Activated CD4-positive, alpha-beta T cell treated with anti-CD3 and anti-CD28 coated beads, Interleukin-2, amount 50 U/mL, for 1 hour (primary cell): ENCODE measurements around the gene SRC.

Source experiments
- DNase-seq: peaks from one replicate; pipeline ENCODE4 v3.0.0-alpha.2; 2020

The SRC gene

DNA sequence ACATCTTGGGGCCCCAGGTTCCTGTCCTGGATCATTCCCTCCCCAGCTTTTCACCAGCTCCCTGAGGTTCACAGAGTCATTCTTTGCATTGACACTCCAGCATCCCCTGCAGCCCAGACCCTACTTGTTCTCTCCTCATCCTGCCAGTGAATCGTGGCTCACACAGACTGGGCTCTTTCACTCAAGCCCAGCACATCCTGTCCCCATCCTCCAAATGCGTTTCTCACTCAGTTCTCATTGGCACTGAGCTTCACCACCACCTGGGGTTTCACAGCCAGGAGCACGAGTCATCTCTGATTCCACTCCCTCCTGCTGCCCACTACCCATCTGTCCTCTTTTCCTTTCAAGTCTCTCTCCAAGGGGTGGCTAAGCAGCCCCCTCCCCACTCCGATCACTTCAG is 89.7 kb downstream of the SRC start:
- no peak for DNase-seq

DNA sequence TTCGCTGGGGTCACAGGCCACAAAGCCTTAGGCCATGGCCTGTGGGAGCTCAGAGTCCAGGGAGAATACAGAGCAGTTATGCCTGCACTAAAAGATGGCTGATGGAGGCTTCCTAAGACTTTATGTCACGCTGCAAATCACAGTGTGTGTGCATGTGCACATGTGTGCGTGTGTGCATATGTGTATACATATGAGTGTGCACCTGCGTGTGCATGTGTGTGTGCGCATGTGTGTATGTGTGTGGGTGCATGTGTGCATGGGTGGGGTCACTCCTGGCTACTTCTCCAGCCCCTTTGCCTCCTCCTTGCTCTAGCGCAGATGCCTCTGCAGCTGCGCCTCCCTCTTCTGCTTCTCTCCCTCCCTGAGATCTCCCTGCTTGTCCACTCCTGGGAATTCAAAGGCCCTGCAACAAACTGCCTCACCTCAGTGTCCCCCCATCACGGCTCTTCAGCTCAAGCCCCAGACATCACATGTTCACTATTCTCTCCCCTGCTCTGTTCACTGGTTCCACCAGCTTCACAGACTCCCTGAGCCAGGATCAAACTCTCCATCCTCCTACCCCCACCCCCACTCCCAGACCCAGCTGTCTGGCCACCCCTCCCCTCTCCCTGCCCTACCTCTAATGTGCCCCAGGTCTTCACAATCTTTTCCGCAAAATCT is 90.7 kb downstream of the SRC start:
- no peak for DNase-seq

DNA sequence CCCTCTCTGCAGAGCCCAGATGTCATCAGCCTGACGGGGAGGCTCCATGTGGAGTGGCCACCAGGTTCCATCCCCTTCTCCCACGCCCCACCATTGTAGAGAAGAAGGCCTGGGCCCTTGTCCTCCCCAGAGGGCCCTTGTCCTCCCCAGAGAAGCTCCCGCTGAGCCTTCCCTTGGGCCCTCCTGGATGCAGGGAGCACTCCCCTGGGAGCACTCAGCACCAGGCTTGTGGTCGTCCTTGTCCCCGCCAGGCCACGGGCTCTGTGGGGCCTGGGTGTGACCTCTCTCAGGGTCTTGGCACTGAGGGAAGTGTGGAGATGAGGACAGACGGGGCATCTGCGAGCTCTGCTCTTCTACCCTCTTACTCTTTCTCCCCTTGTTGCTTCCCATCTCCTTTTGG is 91.7 kb downstream of the SRC start:
- no peak for DNase-seq

DNA sequence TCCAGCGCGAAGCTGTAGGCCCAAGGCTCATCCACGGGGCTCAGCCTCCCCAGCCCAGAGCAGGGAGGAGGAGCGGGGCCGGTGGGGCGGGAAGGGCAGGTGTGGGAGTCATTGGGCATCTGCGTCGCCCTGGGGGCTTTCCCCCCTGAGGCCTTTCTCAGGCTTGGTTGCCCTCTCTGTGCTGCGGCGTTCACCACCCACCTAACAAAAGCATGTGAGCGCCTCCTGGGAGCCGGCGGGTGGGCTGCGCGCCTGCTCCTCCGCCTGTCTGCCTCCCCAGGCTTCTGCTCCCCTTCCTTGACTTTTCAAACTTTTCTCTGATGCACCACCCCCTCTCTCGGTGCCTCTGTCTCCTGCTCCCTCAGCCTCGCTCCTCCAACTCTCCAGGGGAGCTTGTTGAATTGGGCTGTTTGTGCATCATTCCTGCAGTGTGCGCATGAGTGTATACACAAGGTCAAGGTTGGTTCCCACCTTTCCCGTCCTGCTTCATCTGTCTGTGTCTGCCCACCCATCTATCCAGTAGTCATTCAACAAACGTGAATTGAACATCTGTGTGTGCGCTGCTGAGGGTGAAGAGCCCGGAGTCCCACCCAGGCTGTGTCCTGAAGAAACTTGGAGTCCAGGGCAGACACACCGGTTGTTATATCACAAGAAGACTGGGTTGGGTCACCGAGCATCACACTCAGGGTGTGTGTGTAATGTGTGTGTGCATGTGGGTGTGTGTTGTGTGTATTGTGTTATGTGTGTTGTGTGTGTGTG is 92.7 kb downstream of the SRC start:
- DNase-seq: no peak

DNA sequence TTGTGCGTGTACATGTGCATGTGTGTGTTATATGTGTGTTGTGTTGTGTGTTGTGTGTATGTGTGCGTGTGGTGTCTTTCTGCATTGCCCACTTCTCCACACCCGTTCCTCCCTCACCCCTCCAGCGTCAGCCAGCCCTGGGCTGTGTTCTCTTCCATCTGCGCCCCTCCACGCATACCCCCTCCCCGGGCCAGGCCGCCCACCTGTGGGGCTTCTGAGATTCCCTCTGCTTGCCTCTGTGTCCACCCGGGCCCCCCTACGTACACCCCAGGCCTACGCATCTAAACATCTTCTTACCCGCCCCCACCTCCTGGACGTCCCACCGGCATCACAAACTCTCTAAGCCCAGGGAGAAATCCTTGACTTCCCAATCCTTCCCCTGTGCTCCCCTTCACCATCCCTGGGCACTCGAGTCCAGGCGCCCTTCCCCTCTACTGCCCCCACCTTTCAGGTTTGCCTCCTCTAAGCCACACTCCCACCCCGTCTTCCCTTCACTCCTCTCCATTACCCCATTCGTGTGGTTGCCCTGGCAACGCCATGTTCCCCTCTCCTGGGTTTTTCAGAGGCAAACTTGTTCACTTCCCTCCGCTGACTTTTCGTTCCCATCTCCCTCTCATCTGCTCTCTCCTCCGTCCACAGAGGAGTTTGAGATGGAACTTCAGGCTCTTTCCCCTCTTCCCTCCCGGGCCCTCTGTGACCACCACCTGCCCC is 93.4 kb downstream of the SRC start:
- DNase-seq: no peak

DNA sequence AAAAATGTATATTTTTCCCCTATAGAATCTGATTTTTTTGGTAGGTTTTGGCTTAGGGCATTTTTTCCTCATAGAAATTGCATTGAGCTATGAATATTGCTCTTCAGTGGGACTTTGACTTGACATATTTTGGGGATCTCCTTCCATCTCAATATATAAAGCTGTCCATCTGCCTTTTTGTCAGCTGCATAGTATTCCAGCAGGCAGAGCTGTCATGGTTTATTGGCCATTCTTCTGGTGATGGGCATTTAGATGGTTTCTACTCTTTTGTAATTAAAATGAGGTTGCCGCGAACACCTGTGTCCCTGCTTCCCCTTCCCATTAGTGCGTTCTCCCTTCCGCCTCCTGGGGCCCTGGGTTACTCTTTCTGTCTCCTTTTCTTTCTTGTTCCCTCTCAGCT is 95.1 kb downstream of the SRC start:
- no peak for DNase-seq

DNA sequence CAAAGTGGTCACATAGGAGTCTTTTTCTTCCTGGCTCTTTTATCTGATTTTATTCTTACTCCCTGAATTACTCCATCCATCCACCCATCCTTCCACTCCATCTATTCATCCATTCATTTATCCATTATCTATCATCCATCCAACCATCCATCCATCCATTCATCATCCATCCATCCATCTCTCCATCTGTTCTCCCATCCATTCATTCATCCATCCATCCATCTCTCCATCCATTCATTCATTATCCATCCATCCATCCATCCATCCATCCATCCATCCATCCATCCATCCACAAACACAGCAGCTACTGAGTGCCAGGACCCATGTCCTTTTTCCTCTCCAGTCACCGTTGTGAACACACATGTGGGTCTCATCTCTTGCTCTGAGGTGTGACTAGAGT is 96.6 kb downstream of the SRC start:
- DNase-seq: no peak

DNA sequence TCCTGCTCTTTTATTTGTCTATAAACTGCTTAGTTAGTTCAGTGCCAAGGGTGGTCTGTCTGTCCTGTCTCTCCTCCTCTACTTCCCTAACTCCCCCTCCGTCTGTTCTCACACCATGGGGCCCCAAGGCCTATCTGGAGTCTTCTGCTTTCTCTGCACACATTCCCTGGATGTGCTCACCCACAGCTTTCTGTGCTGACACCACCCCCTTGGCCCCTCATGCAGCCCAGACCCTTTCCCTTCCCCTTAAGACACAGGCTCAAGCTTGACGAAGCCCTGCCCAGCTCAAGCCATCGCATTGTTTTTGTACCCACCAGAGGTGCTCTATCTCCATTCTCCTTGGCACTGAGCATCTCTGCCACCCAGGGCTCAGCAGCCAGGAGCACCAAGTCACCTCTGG is 97.0 kb downstream of the SRC start:
- DNase-seq: no peak

DNA sequence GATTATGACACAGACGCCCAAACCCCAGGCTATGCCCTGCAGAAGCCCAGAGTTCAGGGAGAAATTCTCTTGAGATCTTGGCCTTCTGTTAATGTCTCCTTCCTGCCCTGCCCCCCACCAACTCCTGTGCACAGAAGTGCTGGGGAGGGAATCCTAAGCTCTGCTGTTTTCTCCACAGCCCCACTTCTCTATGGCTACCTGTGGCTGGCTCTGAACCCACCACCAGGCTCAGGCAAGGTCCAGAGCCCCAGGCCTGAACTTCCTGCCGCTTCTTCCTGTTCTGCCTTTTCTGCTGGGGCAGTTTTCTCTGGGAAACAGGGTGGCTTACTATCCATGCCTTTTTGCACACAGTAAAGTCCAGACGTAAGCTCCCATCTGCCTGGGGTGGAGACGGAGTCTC is 97.7 kb downstream of the SRC start:
- no peak for DNase-seq

DNA sequence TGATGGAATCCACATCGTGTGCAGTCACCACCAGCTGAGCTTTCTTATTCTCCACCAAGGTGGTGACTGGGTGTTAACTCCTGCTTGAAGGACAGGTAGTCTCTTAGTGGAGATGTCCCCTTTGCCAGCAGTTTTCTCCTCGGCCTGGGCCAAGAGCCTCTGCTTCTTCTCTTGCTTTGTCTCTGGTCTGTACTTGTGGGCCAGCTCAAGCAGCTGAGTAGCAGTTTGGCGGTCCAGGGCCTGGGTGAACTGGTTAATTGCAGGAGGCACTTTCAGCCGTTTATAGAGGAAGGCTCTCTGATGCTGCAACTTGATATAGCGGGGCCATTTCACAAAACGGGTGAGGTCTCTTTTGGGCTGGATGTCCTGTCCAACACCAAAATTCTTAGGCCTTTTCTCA is 99.1 kb downstream of the SRC start:
- no peak for DNase-seq

DNA sequence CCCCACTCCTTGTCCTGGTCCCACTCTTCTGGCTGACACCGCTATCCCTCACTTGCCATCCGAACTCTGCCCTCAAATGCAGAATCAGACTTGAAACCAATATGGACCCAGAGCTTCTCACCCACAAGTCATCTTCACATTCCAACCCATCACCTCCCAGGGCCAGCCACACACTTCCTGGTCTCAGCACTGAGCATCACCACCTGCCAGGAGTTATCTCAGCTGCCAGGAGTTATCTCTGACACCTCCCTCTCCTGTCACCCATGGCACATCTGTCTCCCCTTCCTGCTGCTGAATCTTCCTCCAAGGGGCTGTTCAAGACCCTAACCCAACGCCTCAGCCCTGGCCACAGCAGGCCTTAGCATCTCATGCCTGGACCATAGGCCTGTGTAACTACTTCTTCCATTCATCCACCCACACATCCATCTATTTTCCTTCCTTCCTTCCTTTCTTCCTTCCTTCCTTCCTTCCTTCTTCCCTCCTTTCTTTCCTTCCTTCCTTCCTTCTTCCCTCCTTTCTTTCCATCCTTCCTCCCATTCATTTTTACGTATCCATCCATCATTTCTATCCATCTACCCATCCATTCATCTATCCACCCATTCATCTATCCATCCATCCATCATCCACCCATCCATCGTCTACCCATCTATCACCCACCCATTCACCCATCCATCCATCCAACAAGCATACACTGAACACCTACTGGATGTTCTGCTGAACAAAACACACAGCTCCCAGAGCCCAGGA is 100.5 kb downstream of the SRC start:
- no peak for DNase-seq

DNA sequence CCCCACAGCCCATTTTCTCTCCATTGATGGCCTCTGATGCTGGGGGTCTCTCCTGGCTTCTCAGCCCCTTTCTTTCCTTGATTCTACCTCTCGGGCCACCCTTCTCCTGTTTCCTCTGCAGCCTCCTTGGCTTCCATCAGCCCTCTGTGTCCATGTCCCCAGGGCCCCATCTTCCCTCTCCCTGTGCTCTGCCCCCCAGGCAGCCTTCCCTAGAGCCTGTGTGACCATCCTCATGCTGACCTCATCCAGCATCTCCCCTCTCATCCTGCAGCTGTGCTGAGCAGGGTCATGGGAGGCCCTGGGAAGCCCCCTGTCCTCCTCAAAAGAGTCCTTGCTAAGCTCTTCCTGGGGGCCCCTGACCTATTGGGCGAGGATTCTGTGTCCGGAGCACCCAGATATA is 101.7 kb downstream of the SRC start:
- no peak for DNase-seq

DNA sequence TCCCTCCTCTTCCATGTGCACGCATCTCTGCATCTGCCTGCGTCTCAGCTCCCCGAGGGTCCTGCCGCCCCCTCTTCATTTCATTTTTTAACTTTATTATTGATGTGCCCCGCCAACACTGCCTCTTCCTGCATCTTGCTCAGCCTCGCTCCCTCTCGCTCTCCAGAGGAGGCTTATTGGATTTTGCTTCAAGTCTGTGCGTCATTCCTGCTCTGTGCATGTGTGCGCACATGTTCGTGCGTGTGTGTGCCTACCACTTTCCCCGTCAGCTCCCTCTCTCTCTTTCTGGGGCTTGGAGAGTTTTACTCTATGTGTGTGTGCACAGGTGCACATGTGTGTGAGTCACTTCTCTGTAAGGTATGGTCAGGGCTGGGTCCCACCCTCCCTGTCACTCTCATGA is 103.3 kb downstream of the SRC start:
- DNase-seq: no peak

DNA sequence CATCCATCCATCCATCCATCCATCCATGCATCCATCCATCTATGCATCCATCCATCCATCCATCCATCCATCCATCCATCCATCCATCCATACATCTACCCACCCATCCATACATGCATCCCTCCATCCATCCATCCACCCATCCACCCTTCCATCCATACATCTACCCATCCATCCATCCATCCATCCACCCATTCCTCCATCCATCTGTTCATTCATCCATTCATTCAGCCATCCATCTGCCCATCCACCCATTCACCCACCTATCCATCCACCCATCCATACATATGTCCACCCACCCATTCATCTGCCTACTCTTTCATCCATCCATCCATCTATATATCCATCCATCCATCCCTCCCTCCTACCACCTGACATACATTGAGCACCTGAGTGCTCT is 104.4 kb downstream of the SRC start:
- DNase-seq: no peak

DNA sequence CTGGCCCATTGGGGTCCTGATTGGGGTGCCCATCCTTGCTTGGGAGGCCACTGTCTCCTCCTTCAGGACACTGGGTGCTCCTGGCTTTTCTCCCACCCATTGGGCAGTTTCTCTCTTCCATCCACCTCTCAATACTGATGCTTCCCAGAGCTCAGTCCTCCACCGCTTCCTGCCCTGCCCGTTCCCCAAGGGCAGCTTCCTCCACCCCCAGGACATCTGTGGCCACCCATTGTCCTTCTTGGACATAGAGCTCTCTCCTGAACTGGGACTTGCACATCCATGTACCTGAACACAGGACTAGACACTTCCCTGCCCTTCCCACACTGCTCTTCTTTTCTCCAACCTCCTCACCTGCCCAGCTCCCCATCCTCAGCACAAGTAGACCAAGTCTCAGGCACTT is 105.7 kb downstream of the SRC start:
- no peak for DNase-seq

DNA sequence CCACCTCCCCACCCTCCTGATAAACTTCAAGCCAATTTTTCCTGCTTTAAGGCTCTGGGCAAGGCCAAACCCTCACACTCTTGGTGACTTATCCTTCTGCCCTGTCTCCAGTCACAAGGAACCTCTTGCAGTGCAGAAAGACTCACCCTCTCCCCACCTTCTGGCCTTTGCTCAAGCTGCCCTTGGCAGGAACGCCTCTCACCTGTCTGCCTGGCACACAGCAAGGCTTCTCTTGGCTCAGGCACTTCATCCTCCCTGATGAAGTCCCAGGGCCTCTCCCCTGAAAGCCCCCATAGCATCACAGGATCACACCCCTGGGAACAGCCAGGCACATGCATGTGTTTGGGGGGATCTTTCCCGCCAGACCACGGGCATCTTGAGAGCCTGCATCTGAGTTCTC is 106.3 kb downstream of the SRC start:
- no peak for DNase-seq

DNA sequence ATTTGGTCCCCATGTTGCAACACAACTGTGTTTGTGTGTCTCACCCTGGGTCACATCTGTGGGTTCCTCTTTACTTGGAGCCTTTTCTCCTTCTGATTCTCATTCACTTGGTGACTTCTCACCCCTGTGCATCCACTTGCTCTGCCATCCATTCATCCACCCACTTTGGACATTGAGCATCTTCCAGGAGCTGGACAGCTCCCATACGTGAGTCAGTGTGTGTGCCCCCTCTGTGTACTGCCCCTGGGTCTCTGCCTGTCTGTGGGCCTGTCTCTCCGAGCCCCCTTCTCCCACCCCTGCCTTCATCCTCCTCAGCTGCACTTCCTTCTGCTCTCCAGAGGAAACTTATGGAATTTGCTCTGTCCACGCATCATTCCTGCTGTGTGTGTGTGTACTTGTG is 107.3 kb downstream of the SRC start:
- DNase-seq: no peak

DNA sequence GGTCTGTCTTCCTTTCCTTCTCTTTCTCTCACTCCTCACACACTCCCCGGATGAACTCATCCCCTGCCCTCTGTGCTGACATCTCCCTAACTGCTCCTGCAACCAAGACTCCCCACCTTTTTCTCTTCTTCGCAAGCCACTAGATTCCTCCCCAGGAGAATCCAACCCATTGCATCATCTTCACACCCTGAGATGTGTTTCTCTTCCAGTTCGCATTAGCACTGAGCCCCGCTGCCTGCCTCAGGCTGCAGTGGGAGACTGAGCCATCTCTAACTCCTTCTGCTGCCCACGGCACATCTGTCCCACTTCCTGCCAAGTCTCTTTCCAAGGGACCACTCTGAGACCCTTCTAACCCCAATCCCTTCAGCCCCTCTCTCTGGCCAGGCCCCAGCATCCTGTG is 107.9 kb downstream of the SRC start:
- no peak for DNase-seq

DNA sequence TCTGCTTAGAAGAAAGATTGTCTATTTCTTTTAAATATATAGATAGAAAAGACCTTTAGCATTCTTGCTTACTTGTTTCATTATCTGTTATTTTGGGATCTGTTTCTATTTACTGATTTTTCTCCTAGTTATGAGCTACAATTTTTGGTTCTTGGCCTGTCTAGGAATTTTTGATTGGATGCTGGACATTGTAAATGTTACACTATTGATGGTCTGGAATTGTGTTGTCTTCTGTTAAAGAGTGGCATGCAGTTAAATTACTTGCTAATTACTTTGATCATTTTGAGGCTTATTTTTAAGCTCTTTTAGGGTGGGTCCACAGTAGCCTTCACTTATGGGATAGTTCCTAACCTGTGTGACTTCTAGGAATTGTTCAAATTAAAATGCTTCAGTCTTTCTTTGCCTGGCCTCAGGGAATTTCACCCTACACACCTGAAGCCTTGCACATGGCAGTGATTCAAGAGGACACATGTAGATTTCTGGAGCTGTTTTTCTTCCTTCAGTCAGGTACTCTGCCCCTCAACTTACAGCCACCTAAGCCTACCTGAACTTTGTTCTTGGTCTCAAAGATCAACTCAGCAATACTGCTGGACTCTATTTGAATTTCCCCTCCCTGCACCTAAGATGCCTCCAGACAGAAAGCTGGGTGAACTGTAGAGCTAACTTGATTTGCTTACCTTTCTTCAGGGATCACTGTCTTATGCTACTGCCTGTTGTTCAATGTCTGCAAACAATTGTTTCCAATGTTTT is 108.9 kb downstream of the SRC start:
- no peak for DNase-seq
